ENCODE results near the gene TOM1L2.

DNA sequence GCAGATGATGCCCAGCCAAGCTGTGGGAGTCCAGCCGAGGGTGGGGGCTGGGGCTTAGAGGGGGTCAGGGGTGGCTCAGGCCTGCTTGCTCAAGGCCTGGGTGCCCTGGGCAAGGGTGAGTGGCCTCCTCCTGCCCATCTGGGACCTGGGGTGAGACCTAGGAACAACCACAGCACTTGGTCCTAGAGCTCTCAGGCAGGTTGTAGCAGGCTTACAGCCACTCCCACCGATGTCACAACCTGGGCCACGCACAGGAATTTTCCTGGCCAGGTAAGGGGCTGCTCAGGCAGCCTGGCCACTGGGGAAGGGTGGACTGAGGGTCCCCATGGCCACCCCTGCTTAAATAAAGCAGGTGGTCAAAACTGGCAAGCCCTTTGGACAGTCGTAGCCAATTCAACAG lies 129.1 kb downstream of the TOM1L2 start:
- TF ChIP-seq, protein P1, sequence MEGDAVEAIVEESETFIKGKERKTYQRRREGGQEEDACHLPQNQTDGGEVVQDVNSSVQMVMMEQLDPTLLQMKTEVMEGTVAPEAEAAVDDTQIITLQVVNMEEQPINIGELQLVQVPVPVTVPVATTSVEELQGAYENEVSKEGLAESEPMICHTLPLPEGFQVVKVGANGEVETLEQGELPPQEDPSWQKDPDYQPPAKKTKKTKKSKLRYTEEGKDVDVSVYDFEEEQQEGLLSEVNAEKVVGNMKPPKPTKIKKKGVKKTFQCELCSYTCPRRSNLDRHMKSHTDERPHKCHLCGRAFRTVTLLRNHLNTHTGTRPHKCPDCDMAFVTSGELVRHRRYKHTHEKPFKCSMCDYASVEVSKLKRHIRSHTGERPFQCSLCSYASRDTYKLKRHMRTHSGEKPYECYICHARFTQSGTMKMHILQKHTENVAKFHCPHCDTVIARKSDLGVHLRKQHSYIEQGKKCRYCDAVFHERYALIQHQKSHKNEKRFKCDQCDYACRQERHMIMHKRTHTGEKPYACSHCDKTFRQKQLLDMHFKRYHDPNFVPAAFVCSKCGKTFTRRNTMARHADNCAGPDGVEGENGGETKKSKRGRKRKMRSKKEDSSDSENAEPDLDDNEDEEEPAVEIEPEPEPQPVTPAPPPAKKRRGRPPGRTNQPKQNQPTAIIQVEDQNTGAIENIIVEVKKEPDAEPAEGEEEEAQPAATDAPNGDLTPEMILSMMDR (IDR thresholded peaks at IDR 0.05): no peak
- TF ChIP-seq POLR2A (IDR thresholded peaks at IDR 0.05): no peak

Data from heart left ventricle (tissue), 13 donors.